CD4-positive, alpha-beta memory T cell (primary cell): ENCODE results near the gene ZBTB20. TPM values are rescaled to one million over a fixed set of nuclear protein-coding genes. Genes with fewer than 3 reads are reported as not detected.

Experiments used
- CTCF ChIA-PET: fragments of 350-600 bp; sonication (Branson Sonifier 250); formaldehyde crosslinking; loops from one replicate; lab custom pipeline; 2021; ENCODE audit warnings: inconsistent platforms; ENCODE audit not compliant: partially characterized antibody; lab: Charles Lee
- POLR2A ChIA-PET: fragments of 350-600 bp; sonication (Branson Sonifier 250); formaldehyde crosslinking; loops from one replicate; lab custom pipeline; 2021; ENCODE audit not compliant: partially characterized antibody; lab: Charles Lee
- DNase-seq, 5 donors: peaks; one replicate each; pipeline versions ENCODE4 v3.0.0 to v3.0.0-alpha.2; 2020 to 2022; ENCODE audit warnings: mixed read lengths in 1 of 5
- H3K27ac ChIP-seq: one replicate; pipeline ENCODE4 v1.7.0; 2013; ENCODE audit warnings: low read depth, low read length
- H3K27me3 ChIP-seq: 2 replicates; pipeline ENCODE4 v1.7.0; 2013; ENCODE audit warnings: mild to moderate bottlenecking, low read length, moderate library complexity; ENCODE audit not compliant: insufficient read depth
- H3K36me3 ChIP-seq: 2 replicates; pipeline ENCODE4 v1.7.0; 2013; ENCODE audit warnings: mild to moderate bottlenecking, low read length, moderate library complexity; ENCODE audit not compliant: insufficient read depth
- H3K4me1 ChIP-seq: 2 replicates; pipeline ENCODE4 v1.7.0; 2013; ENCODE audit warnings: mild to moderate bottlenecking, low read length, moderate library complexity; ENCODE audit not compliant: insufficient read depth
- H3K4me3 ChIP-seq, 2 donors: one replicate each; pipeline ENCODE4 v1.7.0; 2013; ENCODE audit warnings: low read length in 2 of 2, mild to moderate bottlenecking in 1 of 2
- H3K9me3 ChIP-seq, 2 donors: one replicate each; pipeline ENCODE4 v1.7.0; 2013; ENCODE audit warnings: low read length in 2 of 2, control low read depth in 1 of 2; ENCODE audit not compliant: control insufficient read depth in 1 of 2
- H3K27ac Mint-ChIP-seq, 7 donors: one replicate each; pipeline ENCODE4 v1.8.0; 2020 to 2021; ENCODE audit warnings: mixed read lengths in 7 of 7, mild to moderate bottlenecking in 6 of 7, inconsistent platforms in 3 of 7, moderate library complexity in 3 of 7
- H3K27me3 Mint-ChIP-seq, 2 donors: one replicate each; pipeline ENCODE4 v1.8.0; 2020 to 2021; ENCODE audit warnings: mixed read lengths in 2 of 2
- H3K36me3 Mint-ChIP-seq, 2 donors: one replicate each; pipeline ENCODE4 v1.8.0; 2020 to 2021; ENCODE audit warnings: mixed read lengths in 2 of 2, inconsistent platforms in 1 of 2, mild to moderate bottlenecking in 1 of 2
- H3K4me1 Mint-ChIP-seq, 4 donors: one replicate each; pipeline ENCODE4 v1.8.0; 2020 to 2021; ENCODE audit warnings: mixed read lengths in 4 of 4, mild to moderate bottlenecking in 1 of 4
- H3K4me3 Mint-ChIP-seq, 8 donors: one replicate each; pipeline ENCODE4 v1.8.0; 2020 to 2021; ENCODE audit warnings: mixed read lengths in 8 of 8, mild to moderate bottlenecking in 7 of 8, moderate library complexity in 6 of 8, inconsistent platforms in 3 of 8
- H3K9me3 Mint-ChIP-seq, 8 donors: one replicate each; pipeline ENCODE4 v1.8.0; 2020 to 2021; ENCODE audit warnings: mixed read lengths in 8 of 8, mild to moderate bottlenecking in 5 of 8, inconsistent platforms in 3 of 8, moderate library complexity in 1 of 8
- intact Hi-C: fragments of 100-400 bp; cut with micrococcal nuclease; formaldehyde crosslinking; loops from one replicate; pipeline ENCODE4 v1.15.1; 2023
- polyA plus RNA-seq, 2 donors: library from polyadenylated mRNA; unstranded; fragments of 300-500 nt; fragmentation: Illumina TruSeq; gene quantifications; one replicate each; pipeline ENCODE4 v1.2.3, GENCODE V29; 2021
- total RNA-seq, 2 experiments: library from RNA; stranded (reverse); gene quantifications; one replicate each; pipeline ENCODE4 v1.2.3, GENCODE V29; 2021

The ZBTB20 gene
- total and polyA plus RNA-seq, 4 experiments from 2014 or later = 21.9 to 58.4 (median 41.4) TPM

- Mint-ChIP-seq H3K27ac (peak overlapping the region in 4 of 7 donors; percentile 7 to 44 (median 17)), H3K4me1 (peaks cover 26 to 34% (median 30%) of the 10 kb centered on the region in 4 donors), H3K9me3 (peaks cover 0 to 7% (median 3%) of the 10 kb centered on the region in 8 donors), H3K27me3 (no peaks in the 10 kb centered on the region), H3K36me3 (peaks cover 19 to 20% of the 10 kb centered on the region in 2 donors), H3K4me3 (no peak overlapping the region)
- intact Hi-C loops = no loop called here
- Histone ChIP-seq H3K4me3 (no peak overlapping the region), H3K27me3 (no peaks in the 10 kb centered on the region), H3K4me1 (peaks cover 32% of the 10 kb centered on the region), H3K36me3 (no peaks in the 10 kb centered on the region), H3K27ac (no peak overlapping the region), H3K9me3 (no peaks in the 10 kb centered on the region)
- CTCF ChIA-PET = interaction anchor here (1.2 to 3.2 kb wide), 3 partner anchors 9 to 64 kb away, joined by 4 to 16 read pairs (median 5); no protein-coding TSS in a partner anchor
- DNase-seq = no peak
- POLR2A ChIA-PET = interaction anchor here (1.0 to 4.1 kb wide), 2 partner anchors 13 to 44 kb away, joined by 3 to 92 read pairs; partner anchors contain the start of gene ZBTB20
Measured at GRCh38 chr3:115102046-115102445, 45.0 kb downstream of the ZBTB20 start.

DNA sequence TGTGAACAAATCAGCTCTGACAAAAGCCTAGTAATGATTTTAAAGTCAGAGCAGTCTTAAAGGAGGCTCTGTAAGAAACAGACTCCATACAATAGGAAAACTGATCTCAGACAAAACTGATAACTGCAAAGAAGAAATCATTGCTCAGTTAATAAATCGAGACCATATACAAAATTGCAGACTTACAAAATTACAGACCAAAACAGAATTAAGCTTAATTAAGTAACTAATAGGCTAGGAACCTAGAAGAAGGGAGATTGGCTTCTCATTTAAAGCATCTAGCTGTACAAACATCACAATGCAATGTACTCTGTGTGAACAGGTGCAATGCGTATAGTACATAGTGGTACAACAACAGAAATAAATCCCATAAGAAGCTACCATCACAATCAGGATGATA, 46.3 kb downstream of the ZBTB20 start:
- DNase-seq = no peak
- no peak overlapping the region for H3K27ac ChIP-seq
- H3K9me3 Mint-ChIP-seq = peaks cover 0 to 7% (median 3%) of the 10 kb centered on the region in 8 donors
- no peak overlapping the region for H3K4me3 ChIP-seq
- H3K4me3 Mint-ChIP-seq = peak overlapping the region; percentile 80 to 93 (median 88)
- intact Hi-C loops = loop anchor here (1.0 kb wide), 1 partner anchor 46 kb away; the partner anchor contains the start of gene ZBTB20
- H3K9me3 ChIP-seq = no peaks in the 10 kb centered on the region
- POLR2A ChIA-PET = interaction anchor here (0.7 to 4.1 kb wide), 5 partner anchors 16 to 593 kb away, joined by 3 to 92 read pairs (median 3); partner anchors contain the start of gene ZBTB20
- peaks cover 19 to 20% of the 10 kb centered on the region in 2 donors for H3K36me3 Mint-ChIP-seq
- peak overlapping the region in 5 of 7 donors; percentile 80 to 95 (median 89) for H3K27ac Mint-ChIP-seq
- peaks cover 27 to 36% (median 31%) of the 10 kb centered on the region in 4 donors for H3K4me1 Mint-ChIP-seq
- peaks cover 32% of the 10 kb centered on the region for H3K4me1 ChIP-seq
- H3K27me3 ChIP-seq = no peaks in the 10 kb centered on the region
- no peaks in the 10 kb centered on the region for H3K36me3 ChIP-seq
- H3K27me3 Mint-ChIP-seq = no peaks in the 10 kb centered on the region
- CTCF ChIA-PET = interaction anchor here (0.8 to 3.2 kb wide), 11 partner anchors 8 to 810 kb away, joined by 3 to 17 read pairs (median 3); partner anchors contain the start of gene ZBTB20

DNA sequence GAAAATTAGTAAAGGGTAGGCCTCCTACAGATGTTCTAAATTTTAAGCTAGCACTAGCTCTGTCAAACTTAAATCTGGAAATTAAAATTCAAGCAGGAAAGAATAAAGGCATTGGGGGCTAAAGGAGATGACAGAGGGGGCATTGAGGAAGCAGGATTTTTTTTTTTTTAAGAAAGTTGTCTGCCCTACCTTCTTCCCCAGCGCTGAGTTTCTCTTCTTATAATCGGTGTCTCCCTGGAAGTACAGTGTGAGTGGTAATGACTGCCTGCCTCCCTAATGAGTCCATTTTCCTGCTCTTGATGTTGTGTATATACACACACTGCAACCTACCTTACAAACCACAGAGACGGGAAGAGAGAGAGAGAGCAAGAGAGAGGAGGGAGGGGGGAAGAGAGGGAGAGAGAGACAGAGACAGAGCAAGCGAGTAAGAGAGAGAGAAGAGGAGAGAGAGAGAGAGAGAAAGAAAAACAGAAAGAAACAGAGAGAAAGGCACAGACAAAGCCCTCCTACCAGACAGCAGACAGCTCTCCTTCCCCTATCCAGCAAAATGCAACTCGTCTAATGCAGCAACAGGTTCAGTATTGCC, 47.0 kb downstream of the ZBTB20 start:
- DNase-seq = peak; percentile 64 to 76 (median 72)

GRCh38 chr3:115099134-115099985, 47.7 kb downstream of the ZBTB20 start:
- Histone ChIP-seq H3K36me3 (no peaks in the 10 kb centered on the region), H3K27ac (no peak overlapping the region), H3K4me1 (peaks cover 32% of the 10 kb centered on the region), H3K27me3 (no peaks in the 10 kb centered on the region), H3K9me3 (no peaks in the 10 kb centered on the region), H3K4me3 (peak overlapping the region; percentile 21 to 46)
- no peak for DNase-seq
- intact Hi-C loops = no loop called here
- ChIA-PET POLR2A (interaction anchor here (0.6 to 4.1 kb wide), 4 partner anchors 47 to 1352 kb away, joined by 3 to 92 read pairs (median 18); partner anchors contain the start of genes ATP6V1A and ZBTB20), CTCF (interaction anchor here (1.2 to 3.2 kb wide), 4 partner anchors 8 to 74 kb away, joined by 3 to 17 read pairs (median 14); partner anchors contain the start of gene ZBTB20)
- Mint-ChIP-seq H3K4me3 (peak overlapping the region; percentile 80 to 93 (median 88)), H3K27ac (peak overlapping the region; percentile 48 to 95 (median 86)), H3K36me3 (peaks cover 9 to 14% of the 10 kb centered on the region in 2 donors), H3K4me1 (peaks cover 29 to 36% (median 32%) of the 10 kb centered on the region in 4 donors), H3K27me3 (no peaks in the 10 kb centered on the region), H3K9me3 (peaks cover 0 to 5% (median 3%) of the 10 kb centered on the region in 8 donors)

More for the DNA sequence above, 47.0 kb downstream of the ZBTB20 start:
- Histone ChIP-seq H3K4me1 (peaks cover 32% of the 10 kb centered on the region), H3K4me3 (peak overlapping the region; percentile 21 to 46), H3K27ac (peak overlapping the region; percentile 35), H3K27me3 (no peaks in the 10 kb centered on the region), H3K36me3 (no peaks in the 10 kb centered on the region), H3K9me3 (no peaks in the 10 kb centered on the region)
- Mint-ChIP-seq H3K9me3 (peaks cover 0 to 7% (median 3%) of the 10 kb centered on the region in 8 donors), H3K27ac (peak overlapping the region; percentile 77 to 95 (median 89)), H3K4me3 (peak overlapping the region; percentile 80 to 93 (median 88)), H3K36me3 (peaks cover 15 to 20% of the 10 kb centered on the region in 2 donors), H3K27me3 (no peaks in the 10 kb centered on the region), H3K4me1 (peaks cover 29 to 36% (median 33%) of the 10 kb centered on the region in 4 donors)
- CTCF ChIA-PET = interaction anchor here (0.8 to 3.2 kb wide), 8 partner anchors 9 to 684 kb away, joined by 3 to 17 read pairs (median 3); partner anchors contain the start of gene ZBTB20
- intact Hi-C loops = loop anchor here (1.0 kb wide), 1 partner anchor 47 kb away; the partner anchor contains the start of gene ZBTB20
- POLR2A ChIA-PET = interaction anchor here (0.6 to 4.1 kb wide), 6 partner anchors 17 to 1353 kb away, joined by 3 to 92 read pairs (median 3); partner anchors contain the start of genes ATP6V1A and ZBTB20

DNA sequence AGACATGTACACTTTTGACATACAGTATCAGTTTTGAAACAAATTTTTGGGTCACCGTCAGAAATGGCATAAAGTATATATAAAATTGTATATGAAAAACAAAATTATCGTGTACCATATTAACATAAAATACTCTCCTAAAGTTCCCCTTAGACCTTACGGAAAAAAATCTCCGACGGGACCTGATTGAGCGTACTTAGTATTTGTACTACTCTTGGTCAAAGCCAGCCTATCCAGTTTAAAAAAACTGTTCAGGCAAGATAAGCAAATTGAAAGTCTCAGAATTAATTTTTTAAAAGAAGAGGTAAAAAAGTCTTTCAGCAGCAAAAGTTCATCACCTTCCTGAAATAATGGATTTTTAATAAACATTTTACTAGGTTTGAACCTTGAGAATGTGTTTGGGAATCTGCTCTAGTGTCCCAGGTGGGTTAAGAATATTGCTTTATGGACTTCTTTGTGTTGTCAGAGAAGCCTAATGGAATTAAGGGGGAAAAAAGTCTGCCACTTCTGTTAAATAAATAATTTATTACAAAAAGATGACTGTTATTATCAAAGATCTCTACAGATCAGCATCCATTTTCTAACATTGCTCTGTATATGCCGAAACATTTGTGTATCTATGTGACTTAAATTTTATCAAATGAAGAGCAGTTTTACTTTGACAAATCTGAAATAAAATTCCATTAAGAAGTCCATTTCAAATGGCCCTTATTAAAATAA, 48.6 kb downstream of the ZBTB20 start:
- H3K27ac ChIP-seq = no peak overlapping the region
- intact Hi-C loops = no loop called here
- no peak for DNase-seq

GRCh38 chr3:115095236-115095635, 51.9 kb downstream of the ZBTB20 start:
- Histone ChIP-seq H3K9me3 (no peaks in the 10 kb centered on the region), H3K4me1 (peaks cover 23% of the 10 kb centered on the region), H3K36me3 (no peaks in the 10 kb centered on the region), H3K4me3 (no peak overlapping the region), H3K27ac (no peak overlapping the region), H3K27me3 (no peaks in the 10 kb centered on the region)
- ChIA-PET CTCF (interaction anchor here (0.8 to 9.3 kb wide), 3 partner anchors 49 to 71 kb away, joined by 3 to 197 read pairs (median 3); no protein-coding TSS in a partner anchor), POLR2A (interaction anchor here (0.6 to 3.6 kb wide), 4 partner anchors 51 to 71 kb away, joined by 3 to 16 read pairs (median 4); partner anchors contain the start of gene ZBTB20)
- Mint-ChIP-seq H3K27me3 (no peaks in the 10 kb centered on the region), H3K9me3 (peaks cover 0 to 2% (median 0%) of the 10 kb centered on the region in 8 donors), H3K27ac (peak overlapping the region in 1 of 7 donors; percentile 4), H3K36me3 (peaks cover 0 to 2% of the 10 kb centered on the region in 2 donors), H3K4me1 (peaks cover 24 to 36% (median 30%) of the 10 kb centered on the region in 4 donors), H3K4me3 (no peak overlapping the region)
- intact Hi-C loops = no loop called here
- DNase-seq = no peak

More for the DNA sequence above, 48.6 kb downstream of the ZBTB20 start:
- H3K36me3 Mint-ChIP-seq = peaks cover 3 to 5% of the 10 kb centered on the region in 2 donors
- CTCF ChIA-PET = interaction anchor here (2.6 kb wide), 1 partner anchor 66 kb away, joined by 17 read pairs; no protein-coding TSS in a partner anchor
- Histone ChIP-seq H3K4me1 (peaks cover 32% of the 10 kb centered on the region), H3K27me3 (no peaks in the 10 kb centered on the region), H3K36me3 (no peaks in the 10 kb centered on the region), H3K4me3 (no peak overlapping the region), H3K9me3 (no peaks in the 10 kb centered on the region)
- POLR2A ChIA-PET = interaction anchor here (1.0 to 4.1 kb wide), 3 partner anchors 47 to 686 kb away, joined by 3 to 92 read pairs (median 16); partner anchors contain the start of gene ZBTB20
- H3K27me3 Mint-ChIP-seq = no peaks in the 10 kb centered on the region
- peak overlapping the region in 2 of 7 donors; percentile 34 to 89 for H3K27ac Mint-ChIP-seq
- H3K9me3 Mint-ChIP-seq = peaks cover 0 to 2% (median 0%) of the 10 kb centered on the region in 8 donors
- H3K4me3 Mint-ChIP-seq = peak overlapping the region in 1 of 8 donors; percentile 51
- H3K4me1 Mint-ChIP-seq = peaks cover 29 to 41% (median 34%) of the 10 kb centered on the region in 4 donors
